Keratinocyte (primary cell): Measurements from ENCODE around the gene GPR158. TPM values are rescaled to one million over a fixed set of nuclear protein-coding genes. Genes with fewer than 3 reads are reported as not detected.

Experiments
- DNase-seq: peaks from one replicate; pipeline ENCODE4 v3.0.0-alpha.2; 2011; ENCODE audit warnings: low read depth, missing footprints, low spot score
- FAIRE-seq: peaks from 2 replicates; lab custom pipeline; 2011; peaks lifted over from hg19 to GRCh38; lab: Jason Lieb, UNC
- H2AFZ ChIP-seq: 2 replicates; pipeline ENCODE4 v1.6.0; 2012; ENCODE audit warnings: low read length, control low read depth, inconsistent platforms; ENCODE audit not compliant: control insufficient read depth
- H3K27ac ChIP-seq: 2 replicates; pipeline ENCODE4 v1.5.1; 2011; ENCODE audit warnings: low read length; ENCODE audit not compliant: control insufficient read depth, insufficient read depth
- H3K27me3 ChIP-seq: 3 replicates; pipeline ENCODE4 v1.6.0; 2011; ENCODE audit warnings: low read length; ENCODE audit not compliant: control insufficient read depth, insufficient read depth; ENCODE audit errors: extremely low read depth
- H3K36me3 ChIP-seq, 2 experiments: 2 replicates in 1 of 2; 3 replicates in 1 of 2; pipeline ENCODE4 v1.5.1; 2011; ENCODE audit warnings: low read length in 2 of 2, mild to moderate bottlenecking in 1 of 2; ENCODE audit not compliant: control insufficient read depth in 2 of 2, insufficient read depth in 2 of 2; ENCODE audit errors: extremely low read depth in 1 of 2
- H3K4me1 ChIP-seq: 3 replicates; pipeline ENCODE4 v1.5.1; 2011; ENCODE audit warnings: low read length; ENCODE audit not compliant: control insufficient read depth, insufficient read depth; ENCODE audit errors: extremely low read depth
- H3K4me2 ChIP-seq: 3 replicates; pipeline ENCODE4 v1.6.0; 2011; ENCODE audit warnings: low read depth, low read length; ENCODE audit not compliant: control insufficient read depth, insufficient read depth; ENCODE audit errors: extremely low read depth
- H3K4me3 ChIP-seq, 3 experiments: fragments of 200-600 bp in 1 of 3; sonication (generic) in 1 of 3; 2 replicates in 2 of 3; 3 replicates in 1 of 3; pipeline ENCODE4 v1.5.1; 2011 to 2016; ENCODE audit warnings: low read length in 3 of 3, mild to moderate bottlenecking in 3 of 3, control low read depth in 2 of 3, inconsistent platforms in 1 of 3, low read depth in 1 of 3, mixed read lengths in 1 of 3, mixed run types in 1 of 3, moderate library complexity in 1 of 3; ENCODE audit not compliant: control insufficient read depth in 2 of 3, insufficient read depth in 2 of 3; ENCODE audit errors: extremely low read depth in 1 of 3
- H3K79me2 ChIP-seq: 2 replicates; pipeline ENCODE4 v1.6.0; 2012; ENCODE audit warnings: low read length; ENCODE audit not compliant: control insufficient read depth, insufficient read depth
- H3K9ac ChIP-seq: 3 replicates; pipeline ENCODE4 v1.6.0; 2011; ENCODE audit warnings: low read length; ENCODE audit not compliant: control insufficient read depth, insufficient read depth; ENCODE audit errors: extremely low read depth
- H3K9me1 ChIP-seq: 3 replicates; pipeline ENCODE4 v1.6.0; 2011; ENCODE audit warnings: low read length; ENCODE audit not compliant: control insufficient read depth, insufficient read depth; ENCODE audit errors: extremely low read depth
- H3K9me3 ChIP-seq: 2 replicates; pipeline ENCODE4 v1.5.1; 2012; ENCODE audit warnings: low read depth, low read length; ENCODE audit not compliant: control insufficient read depth
- H4K20me1 ChIP-seq: 3 replicates; pipeline ENCODE4 v1.6.0; 2011; ENCODE audit warnings: low read length; ENCODE audit not compliant: control insufficient read depth, insufficient read depth; ENCODE audit errors: extremely low read depth
- CTCF ChIP-seq, 3 experiments: IDR thresholded peaks in 1 of 3; conservative IDR thresholded peaks in 1 of 3; optimal IDR thresholded peaks in 1 of 3; 2 replicates in 2 of 3; 3 replicates in 1 of 3; pipeline versions ENCODE3 to v1.5.1; 2011; ENCODE audit warnings: low read length in 3 of 3, mild to moderate bottlenecking in 3 of 3, moderate library complexity in 2 of 3, control low read depth in 1 of 3, inconsistent platforms in 1 of 3; ENCODE audit not compliant: insufficient read depth in 2 of 3; ENCODE audit errors: extremely low read depth in 1 of 3
- EZH2 ChIP-seq: IDR thresholded peaks from one replicate; pipeline ENCODE4 v1.6.1; 2012; ENCODE audit warnings: inconsistent platforms, mild to moderate bottlenecking, low read length, moderate library complexity
- dilution Hi-C: fragments of 300-500 bp; cut with MboI; formaldehyde crosslinking; loops from one replicate; pipeline ENCODE4 v1.7.0; 2020; ENCODE audit warnings: low sequenced_read_pairs; ENCODE audit not compliant: extremely low pct_ligation_motif_present
- polyA plus RNA-seq, 5 experiments: library from polyadenylated mRNA; depleted of rRNA in 3 of 5; stranded (reverse) in 3 of 5; stranded (forward) in 1 of 5; unstranded in 1 of 5; fragments of >200 nt; gene quantifications; 1 replicate in 1 of 5; 2 replicates in 3 of 5; 3 replicates in 1 of 5; pipeline versions ENCODE4 v1.2.1 to v1.2.3, GENCODE V29; 2011 to 2012; ENCODE audit warnings: missing spikeins in 2 of 5, low read depth in 1 of 5, low replicate concordance in 1 of 5

GPR158 gene
- polyA plus RNA-seq, 1 donor (not counting 4 experiments of a cell fraction or from before 2014, with no cell fraction given), result not detected

GRCh38 chr10:25405871-25406270 lies 231.1 kb downstream of the GPR158 start:
- Histone ChIP-seq H3K27ac (no peak overlapping the region), H3K4me3 (no peak overlapping the region), H4K20me1 (no peaks in the 10 kb centered on the region), H3K36me3 (no peaks in the 10 kb centered on the region), H3K4me2 (no peak overlapping the region), H3K4me1 (no peaks in the 10 kb centered on the region), H2AFZ (no peak overlapping the region), H3K27me3 (no peaks in the 10 kb centered on the region), H3K9me3 (no peaks in the 10 kb centered on the region), H3K79me2 (no peaks in the 10 kb centered on the region), H3K9ac (no peak overlapping the region), H3K9me1 (no peaks in the 10 kb centered on the region)
- dilution Hi-C loops, result no loop called here
- no peak for FAIRE-seq
- no peak for TF ChIP-seq EZH2
- DNase-seq, result no peak

GRCh38 chr10:25417611-25418010 lies 242.8 kb downstream of the GPR158 start:
- no peak for TF ChIP-seq EZH2
- TF ChIP-seq CTCF (optimal IDR thresholded peaks at IDR 0.05 in 1 of 3, IDR thresholded peaks at IDR 0.05 in 1 of 3, conservative IDR thresholded peaks at IDR 0.05 in 1 of 3; ENCODE audit: extremely low read depth in 1 of 3, insufficient read depth in 2 of 3, low read length in 3 of 3), result no peak
- dilution Hi-C loops, result no loop called here
- no peaks in the 10 kb centered on the region for H3K9me3 ChIP-seq

GRCh38 chr10:25425776-25426175 lies 251.0 kb downstream of the GPR158 start:
- Histone ChIP-seq H3K4me3 (no peak overlapping the region), H3K79me2 (no peaks in the 10 kb centered on the region), H2AFZ (no peak overlapping the region), H3K4me2 (no peak overlapping the region), H3K9ac (no peak overlapping the region), H3K4me1 (no peaks in the 10 kb centered on the region), H3K9me3 (no peaks in the 10 kb centered on the region), H3K27me3 (no peaks in the 10 kb centered on the region), H3K36me3 (no peaks in the 10 kb centered on the region), H3K9me1 (no peaks in the 10 kb centered on the region), H4K20me1 (no peaks in the 10 kb centered on the region), H3K27ac (no peak overlapping the region)
- no peak for FAIRE-seq
- TF ChIP-seq EZH2 (no peak), CTCF (optimal IDR thresholded peaks at IDR 0.05 in 1 of 3, IDR thresholded peaks at IDR 0.05 in 1 of 3, conservative IDR thresholded peaks at IDR 0.05 in 1 of 3; ENCODE audit: extremely low read depth in 1 of 3, insufficient read depth in 2 of 3, low read length in 3 of 3) (no peak)
- DNase-seq, result no peak
- dilution Hi-C loops, result no loop called here

More at GRCh38 chr10:25417611-25418010, 242.8 kb downstream of the GPR158 start:
- Histone ChIP-seq H4K20me1 (no peaks in the 10 kb centered on the region), H3K4me2 (no peak overlapping the region), H3K27ac (no peak overlapping the region), H3K36me3 (no peaks in the 10 kb centered on the region), H2AFZ (no peak overlapping the region), H3K79me2 (no peaks in the 10 kb centered on the region), H3K9me1 (no peaks in the 10 kb centered on the region), H3K4me1 (no peaks in the 10 kb centered on the region), H3K9ac (no peak overlapping the region), H3K27me3 (no peaks in the 10 kb centered on the region), H3K4me3 (no peak overlapping the region)
- FAIRE-seq, result no peak
- no peak for DNase-seq
